HepG2 (cell line): Measurements from ENCODE around the gene ABCC3. TPM values are rescaled to one million over a fixed set of nuclear protein-coding genes. Genes with fewer than 3 reads are reported as not detected.
A peak's percentile ranks its signal among the peaks of the same experiment; 100 is the strongest.

Source experiments
- AKAP8 ChIP-seq: sonication (generic); formaldehyde crosslinking; IDR thresholded peaks from 2 replicates; pipeline ENCODE4 v1.5.1; 2020; ENCODE audit warnings: mild to moderate bottlenecking, missing genetic modification reagents
- CAMTA2 ChIP-seq: sonication (generic); formaldehyde crosslinking; IDR thresholded peaks from 2 replicates; pipeline ENCODE4 v1.4.0; 2020; ENCODE audit warnings: mild to moderate bottlenecking, missing genetic modification reagents, borderline replicate concordance
- CEBPB ChIP-seq: IDR thresholded peaks from 2 replicates; pipeline ENCODE4 v1.6.1; 2011; ENCODE audit warnings: low read depth, low read length, improper control_type of control experiment, borderline replicate concordance
- HOXA5 ChIP-seq: sonication (generic); formaldehyde crosslinking; IDR thresholded peaks from 2 replicates; pipeline ENCODE4 v1.4.0; 2020; ENCODE audit warnings: missing genetic modification reagents
- KLF6 ChIP-seq: IDR thresholded peaks from 2 replicates; pipeline ENCODE4 v1.8.0; 2016; ENCODE audit warnings: missing biosample characterization, missing genetic modification reagents
- MED13 ChIP-seq: sonication (generic); formaldehyde crosslinking; IDR thresholded peaks from 2 replicates; pipeline ENCODE4 v1.5.0; 2020; ENCODE audit warnings: missing genetic modification reagents
- MLLT10 ChIP-seq: sonication (generic); formaldehyde crosslinking; IDR thresholded peaks from 2 replicates; pipeline ENCODE4 v1.4.0; 2020; ENCODE audit warnings: missing genetic modification reagents
- NFIC ChIP-seq: IDR thresholded peaks from 2 replicates; pipeline ENCODE4 v1.6.1; 2012; ENCODE audit warnings: mild to moderate bottlenecking, low read length, inconsistent platforms
- NR1H2 ChIP-seq: sonication (generic); formaldehyde crosslinking; IDR thresholded peaks from 2 replicates; pipeline ENCODE4 v1.8.1; 2022; ENCODE audit warnings: low read depth, missing genetic modification reagents, borderline replicate concordance
- SALL1 ChIP-seq: sonication (generic); formaldehyde crosslinking; IDR thresholded peaks from 2 replicates; pipeline ENCODE4 v1.8.0; 2022; ENCODE audit warnings: mild to moderate bottlenecking, missing genetic modification reagents
- SNAPC2 ChIP-seq: sonication (generic); formaldehyde crosslinking; IDR thresholded peaks from 2 replicates; pipeline ENCODE4 v1.8.1; 2022; ENCODE audit warnings: mild to moderate bottlenecking, missing genetic modification reagents
- SRSF9 ChIP-seq: fragments of 200-400 bp; formaldehyde crosslinking; IDR thresholded peaks from 2 replicates; pipeline ENCODE4 v1.6.1; 2018; ENCODE audit warnings: borderline replicate concordance, mild to moderate bottlenecking, low read depth, low read length; ENCODE audit not compliant: insufficient read depth, poor library complexity, severe bottlenecking
- TEAD2 ChIP-seq: sonication (generic); formaldehyde crosslinking; IDR thresholded peaks from 2 replicates; pipeline ENCODE4 v1.9.0; 2021; ENCODE audit warnings: missing genetic modification reagents
- TOE1 ChIP-seq: sonication (generic); formaldehyde crosslinking; IDR thresholded peaks from 2 replicates; pipeline ENCODE4 v1.4.0; 2020; ENCODE audit warnings: mild to moderate bottlenecking, missing genetic modification reagents
- ZBTB3 ChIP-seq: sonication (generic); formaldehyde crosslinking; IDR thresholded peaks from 2 replicates; pipeline ENCODE4 v1.4.0; 2020; ENCODE audit warnings: low read depth, mild to moderate bottlenecking, moderate library complexity, missing genetic modification reagents, borderline replicate concordance
- ZKSCAN8 ChIP-seq: IDR thresholded peaks from 2 replicates; pipeline ENCODE4 v1.6.1; 2016; ENCODE audit warnings: borderline replicate concordance, missing genetic modification reagents, missing compliant biosample characterization
- ZNF274 ChIP-seq: sonication (generic); formaldehyde crosslinking; IDR thresholded peaks from 2 replicates; pipeline ENCODE4 v1.5.1; 2020; ENCODE audit warnings: mild to moderate bottlenecking, missing genetic modification reagents
- ZNF30 ChIP-seq: sonication (generic); formaldehyde crosslinking; IDR thresholded peaks from 2 replicates; pipeline ENCODE4 v1.5.0; 2020; ENCODE audit warnings: mild to moderate bottlenecking, missing genetic modification reagents
- ZNF34 ChIP-seq: sonication (generic); formaldehyde crosslinking; IDR thresholded peaks from 2 replicates; pipeline ENCODE4 v1.4.0; 2020; ENCODE audit warnings: mild to moderate bottlenecking, missing genetic modification reagents, borderline replicate concordance
- ZNF350 ChIP-seq: sonication (generic); formaldehyde crosslinking; IDR thresholded peaks from 2 replicates; pipeline ENCODE4 v1.4.0; 2020; ENCODE audit warnings: mild to moderate bottlenecking, low read depth, missing genetic modification reagents, borderline replicate concordance
- ZNF546 ChIP-seq: sonication (generic); formaldehyde crosslinking; conservative IDR thresholded peaks from 2 replicates; pipeline ENCODE4 v1.8.1; 2023; ENCODE audit warnings: mild to moderate bottlenecking, missing genetic modification reagents
- ZNF580 ChIP-seq: IDR thresholded peaks from 2 replicates; pipeline ENCODE4 v1.6.1; 2016; ENCODE audit warnings: low read depth, borderline replicate concordance
- ZNF746 ChIP-seq: sonication (generic); formaldehyde crosslinking; IDR thresholded peaks from 2 replicates; pipeline ENCODE4 v1.8.0; 2022; ENCODE audit warnings: mild to moderate bottlenecking, missing genetic modification reagents
- ZNF766 ChIP-seq: sonication (generic); formaldehyde crosslinking; IDR thresholded peaks from 2 replicates; pipeline ENCODE4 v1.5.0; 2020; ENCODE audit warnings: missing genetic modification reagents, borderline replicate concordance
- ZNF800 ChIP-seq: sonication (generic); formaldehyde crosslinking; IDR thresholded peaks from 2 replicates; pipeline ENCODE4 v1.4.0; 2020; ENCODE audit warnings: missing genetic modification reagents
- ZNF841 ChIP-seq: sonication (generic); formaldehyde crosslinking; IDR thresholded peaks from 2 replicates; pipeline ENCODE4 v1.8.1; 2023; ENCODE audit warnings: missing genetic modification reagents, borderline replicate concordance
- polyA plus RNA-seq, 8 experiments: library from polyadenylated mRNA; depleted of rRNA in 3 of 8; stranded (reverse) in 7 of 8; unstranded in 1 of 8; fragments of >200 nt; fragmentation: Illumina TruSeq in 4 of 8; extraction: Trizol in 4 of 8; gene quantifications; 2 replicates each; pipeline versions ENCODE4 v1.2.1 to v1.2.3, GENCODE V29; 2011 to 2016; ENCODE audit warnings: low read depth in 4 of 8, missing spikeins in 1 of 8, mixed read lengths in 1 of 8; ENCODE audit not compliant: insufficient read depth in 1 of 8
- total RNA-seq, 5 experiments: library from RNA; depleted of rRNA; stranded (reverse); fragments of >200 nt; fragmentation: Illumina TruSeq; extraction: Trizol; gene quantifications; 2 replicates each; pipeline ENCODE4 v1.2.3, GENCODE V29; 2016; ENCODE audit warnings: low read depth in 1 of 5
- TF ChIP-seq, protein P1 (sequence below): sonication (generic); formaldehyde crosslinking; IDR thresholded peaks from 2 replicates; pipeline ENCODE4 v1.4.0; 2020; ENCODE audit warnings: missing genetic modification reagents
- TF ChIP-seq, protein P2 (sequence below): sonication (generic); formaldehyde crosslinking; IDR thresholded peaks from 2 replicates; pipeline ENCODE4 v1.8.0; 2022; ENCODE audit warnings: missing genetic modification reagents, mild to moderate bottlenecking, borderline replicate concordance

The ABCC3 gene
- total and polyA plus RNA-seq, 2 of the 13 experiments (the other 11 are each of a cell fraction or from before 2014, with no cell fraction given), result 25.2 to 50.7 TPM

DNA sequence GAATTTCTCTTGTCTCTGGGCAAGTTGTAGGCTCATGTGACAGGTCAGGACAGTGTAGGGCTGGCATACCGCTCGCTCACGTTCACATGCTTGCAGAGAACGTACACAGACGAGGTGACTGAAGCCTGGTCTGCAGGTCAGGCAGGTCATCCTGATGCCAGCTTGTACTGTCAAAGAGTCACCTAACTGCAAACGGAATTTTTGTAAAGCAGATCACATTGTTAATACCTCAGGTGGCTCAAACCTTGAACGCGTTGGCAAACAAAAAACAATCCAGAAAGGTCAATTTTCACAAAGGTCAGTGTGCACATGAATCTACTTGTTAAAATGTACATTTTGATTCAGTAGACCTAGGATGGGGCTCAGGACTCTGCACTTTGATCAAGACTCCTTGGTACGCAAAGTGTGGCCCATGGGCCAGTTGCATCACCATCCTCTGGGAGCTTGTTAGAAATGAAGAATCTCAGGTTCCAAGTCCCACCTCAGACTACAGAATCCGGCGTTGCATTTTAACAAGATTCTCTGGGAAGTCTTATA, 44.4 kb downstream of the ABCC3 start (continued):
- no peak for TF ChIP-seq ZNF746 (CRISPR knock-in tag)
- TF ChIP-seq SALL1 (CRISPR knock-in tag), result peak; percentile 70
- no peak for TF ChIP-seq MLLT10 (CRISPR knock-in tag)
- TF ChIP-seq, protein P1, sequence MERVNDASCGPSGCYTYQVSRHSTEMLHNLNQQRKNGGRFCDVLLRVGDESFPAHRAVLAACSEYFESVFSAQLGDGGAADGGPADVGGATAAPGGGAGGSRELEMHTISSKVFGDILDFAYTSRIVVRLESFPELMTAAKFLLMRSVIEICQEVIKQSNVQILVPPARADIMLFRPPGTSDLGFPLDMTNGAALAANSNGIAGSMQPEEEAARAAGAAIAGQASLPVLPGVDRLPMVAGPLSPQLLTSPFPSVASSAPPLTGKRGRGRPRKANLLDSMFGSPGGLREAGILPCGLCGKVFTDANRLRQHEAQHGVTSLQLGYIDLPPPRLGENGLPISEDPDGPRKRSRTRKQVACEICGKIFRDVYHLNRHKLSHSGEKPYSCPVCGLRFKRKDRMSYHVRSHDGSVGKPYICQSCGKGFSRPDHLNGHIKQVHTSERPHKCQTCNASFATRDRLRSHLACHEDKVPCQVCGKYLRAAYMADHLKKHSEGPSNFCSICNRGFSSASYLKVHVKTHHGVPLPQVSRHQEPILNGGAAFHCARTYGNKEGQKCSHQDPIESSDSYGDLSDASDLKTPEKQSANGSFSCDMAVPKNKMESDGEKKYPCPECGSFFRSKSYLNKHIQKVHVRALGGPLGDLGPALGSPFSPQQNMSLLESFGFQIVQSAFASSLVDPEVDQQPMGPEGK (CRISPR knock-in tag), result no peak
- TF ChIP-seq CEBPB, result no peak
- TF ChIP-seq HOXA5, result no peak
- no peak for TF ChIP-seq MED13 (CRISPR knock-in tag)
- TF ChIP-seq, protein P2, sequence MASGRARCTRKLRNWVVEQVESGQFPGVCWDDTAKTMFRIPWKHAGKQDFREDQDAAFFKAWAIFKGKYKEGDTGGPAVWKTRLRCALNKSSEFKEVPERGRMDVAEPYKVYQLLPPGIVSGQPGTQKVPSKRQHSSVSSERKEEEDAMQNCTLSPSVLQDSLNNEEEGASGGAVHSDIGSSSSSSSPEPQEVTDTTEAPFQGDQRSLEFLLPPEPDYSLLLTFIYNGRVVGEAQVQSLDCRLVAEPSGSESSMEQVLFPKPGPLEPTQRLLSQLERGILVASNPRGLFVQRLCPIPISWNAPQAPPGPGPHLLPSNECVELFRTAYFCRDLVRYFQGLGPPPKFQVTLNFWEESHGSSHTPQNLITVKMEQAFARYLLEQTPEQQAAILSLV (CRISPR knock-in tag), result no peak
- TF ChIP-seq TEAD2 (CRISPR knock-in tag), result no peak
- no peak for TF ChIP-seq AKAP8 (CRISPR knock-in tag)
- TF ChIP-seq ZNF34 (CRISPR knock-in tag), result no peak
- TF ChIP-seq ZNF30 (CRISPR knock-in tag), result no peak
- TF ChIP-seq ZNF274 (CRISPR knock-in tag), result no peak
- no peak for TF ChIP-seq ZNF841 (CRISPR knock-in tag)
- no peak for TF ChIP-seq NR1H2 (CRISPR knock-in tag)
- no peak for TF ChIP-seq SNAPC2 (CRISPR knock-in tag)
- no peak for TF ChIP-seq ZNF800 (CRISPR knock-in tag)
- TF ChIP-seq KLF6 (CRISPR knock-in tag), result no peak
- no peak for TF ChIP-seq TOE1 (CRISPR knock-in tag)
- TF ChIP-seq ZKSCAN8 (CRISPR knock-in tag), result no peak
- no peak for TF ChIP-seq NFIC
- TF ChIP-seq ZNF766, result no peak
- TF ChIP-seq ZNF546 (CRISPR knock-in tag), result no peak
- no peak for TF ChIP-seq ZNF350
- no peak for TF ChIP-seq ZNF580 (CRISPR knock-in tag)
- no peak for TF ChIP-seq SRSF9
- TF ChIP-seq CAMTA2 (CRISPR knock-in tag), result no peak
- TF ChIP-seq ZBTB3 (CRISPR knock-in tag), result no peak
